Neuron (in vitro differentiated cells): Measurements from ENCODE around the gene GFOD2.

Experiments
- H2AFZ ChIP-seq: one replicate; pipeline ENCODE4 v1.6.1; 2013; ENCODE audit warnings: low read depth, mild to moderate bottlenecking, inconsistent platforms, low read length, moderate library complexity
- H3K27me3 ChIP-seq: one replicate; pipeline ENCODE4 v1.6.1; 2013; ENCODE audit warnings: low read length; ENCODE audit not compliant: insufficient read depth
- H3K36me3 ChIP-seq: one replicate; pipeline ENCODE4 v1.6.1; 2013; ENCODE audit warnings: low read length; ENCODE audit not compliant: insufficient read depth
- H3K4me1 ChIP-seq: one replicate; pipeline ENCODE4 v1.6.1; 2013; ENCODE audit warnings: low read length; ENCODE audit not compliant: insufficient read depth
- H3K4me3 ChIP-seq: 2 replicates; pipeline ENCODE4 v1.5.1; 2013; ENCODE audit warnings: mild to moderate bottlenecking, low read length, moderate library complexity
- H3K9me3 ChIP-seq: one replicate; pipeline ENCODE4 v1.6.1; 2013; ENCODE audit warnings: low read length

The GFOD2 gene

DNA sequence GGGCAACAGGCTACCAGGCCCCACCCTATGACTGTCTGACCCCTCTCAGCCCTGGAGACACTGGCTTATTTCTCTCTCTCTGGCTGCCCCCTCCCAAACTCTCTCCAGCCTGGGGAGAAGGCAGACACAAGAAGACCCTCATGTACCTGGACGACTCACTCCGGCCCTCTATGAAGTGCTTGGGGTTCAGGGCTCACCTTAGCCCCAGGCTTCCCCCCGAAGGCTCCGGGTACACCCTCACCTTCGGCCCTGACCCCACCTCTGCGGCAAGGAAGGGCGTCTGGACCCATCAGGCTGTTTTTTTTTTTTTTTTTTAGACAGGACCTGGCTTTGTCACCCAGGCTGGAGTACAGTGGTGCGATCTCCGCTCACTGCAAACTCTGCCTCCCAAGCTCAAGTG is 75.1 kb downstream of the GFOD2 start:
- no peak overlapping the region for H3K4me3 ChIP-seq
- H3K27me3 ChIP-seq: peaks cover 24% of the 10 kb centered on the region
- H3K4me1 ChIP-seq: no peaks in the 10 kb centered on the region
- peaks cover 5% of the 10 kb centered on the region for H3K36me3 ChIP-seq
- H3K9me3 ChIP-seq: no peaks in the 10 kb centered on the region
- H2AFZ ChIP-seq: no peak overlapping the region

DNA sequence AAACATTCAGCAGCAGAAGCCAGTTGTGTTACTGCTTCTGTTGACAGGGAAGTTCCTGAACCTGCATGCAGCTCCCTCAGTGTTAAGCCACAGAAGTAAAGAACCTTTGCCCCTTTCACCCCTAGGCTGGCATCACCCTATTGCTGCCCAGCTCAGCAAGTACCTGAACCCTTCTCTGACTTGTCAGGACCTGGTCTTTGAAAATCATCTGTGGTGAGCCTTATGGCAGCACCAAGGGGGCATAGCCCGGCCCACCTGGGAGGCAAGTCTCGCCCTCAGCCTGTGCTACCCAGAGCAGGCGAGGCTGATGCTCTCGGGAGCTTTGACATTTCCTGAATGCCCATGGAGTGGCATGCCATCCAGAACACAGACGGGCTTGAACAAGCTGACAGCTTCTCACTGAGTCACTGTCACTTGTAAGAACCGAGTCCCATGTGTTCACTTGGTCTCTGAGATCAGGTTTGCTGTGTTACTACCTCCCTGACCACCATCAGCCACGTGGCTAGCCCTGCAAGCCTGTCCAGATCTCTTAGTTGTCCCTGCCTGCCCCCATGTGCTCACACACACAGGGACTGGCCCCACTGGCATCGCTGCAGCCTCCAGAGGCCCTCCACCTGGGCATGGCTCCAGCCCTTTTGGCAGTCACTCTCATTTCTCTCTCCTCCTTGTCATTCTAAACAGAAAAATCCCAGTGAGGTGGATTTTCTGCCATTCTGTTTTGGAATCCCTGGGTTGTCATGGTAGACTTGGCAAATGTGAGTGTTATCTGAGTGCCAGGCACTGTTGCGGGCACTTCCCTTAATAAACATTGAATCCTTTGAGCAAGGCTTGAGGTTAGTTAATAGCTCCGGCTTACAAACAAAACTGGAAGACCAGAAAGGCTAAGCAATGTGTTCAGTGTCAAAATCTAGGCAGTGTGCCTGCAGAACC is 77.1 kb downstream of the GFOD2 start:
- H3K9me3 ChIP-seq: no peaks in the 10 kb centered on the region
- H3K27me3 ChIP-seq: peaks cover 22% of the 10 kb centered on the region
- H3K4me1 ChIP-seq: no peaks in the 10 kb centered on the region
- H3K4me3 ChIP-seq: no peak overlapping the region
- H3K36me3 ChIP-seq: peaks cover 25% of the 10 kb centered on the region
- no peak overlapping the region for H2AFZ ChIP-seq

DNA sequence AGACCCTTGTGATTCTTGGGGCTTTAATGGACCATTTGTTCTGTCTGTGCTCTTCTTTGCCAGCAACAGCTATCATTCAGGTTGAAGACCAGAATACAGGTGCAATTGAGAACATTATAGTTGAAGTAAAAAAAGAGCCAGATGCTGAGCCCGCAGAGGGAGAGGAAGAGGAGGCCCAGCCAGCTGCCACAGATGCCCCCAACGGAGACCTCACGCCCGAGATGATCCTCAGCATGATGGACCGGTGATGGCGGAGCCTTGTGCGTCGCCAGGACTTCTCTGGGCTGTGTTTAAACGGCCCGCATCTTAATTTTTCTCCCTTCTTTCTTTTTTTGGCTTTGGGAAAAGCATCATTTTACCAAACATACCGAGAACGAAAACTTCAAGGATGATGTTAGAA is 81.5 kb downstream of the GFOD2 start:
- Histone ChIP-seq H3K4me3 (no peak overlapping the region), H2AFZ (no peak overlapping the region), H3K4me1 (no peaks in the 10 kb centered on the region), H3K9me3 (no peaks in the 10 kb centered on the region), H3K27me3 (no peaks in the 10 kb centered on the region), H3K36me3 (peaks cover 55% of the 10 kb centered on the region)

DNA sequence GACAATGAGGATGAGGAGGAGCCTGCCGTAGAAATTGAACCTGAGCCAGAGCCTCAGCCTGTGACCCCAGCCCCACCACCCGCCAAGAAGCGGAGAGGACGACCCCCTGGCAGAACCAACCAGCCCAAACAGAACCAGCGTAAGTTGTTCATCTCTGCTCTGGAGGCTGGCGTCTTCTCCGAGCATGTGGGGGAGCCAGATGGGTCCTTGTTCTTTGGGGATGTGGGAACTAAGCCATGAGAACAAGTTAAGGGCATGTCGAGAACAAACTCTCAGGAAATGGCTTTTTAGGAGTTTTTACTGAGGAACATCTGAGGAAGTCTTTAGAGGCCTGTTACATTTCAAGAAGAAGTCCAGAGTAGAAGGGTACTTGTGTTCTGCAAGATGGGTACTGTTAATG is 82.4 kb downstream of the GFOD2 start:
- H3K36me3 ChIP-seq: peaks cover 65% of the 10 kb centered on the region
- H3K4me3 ChIP-seq: no peak overlapping the region

DNA sequence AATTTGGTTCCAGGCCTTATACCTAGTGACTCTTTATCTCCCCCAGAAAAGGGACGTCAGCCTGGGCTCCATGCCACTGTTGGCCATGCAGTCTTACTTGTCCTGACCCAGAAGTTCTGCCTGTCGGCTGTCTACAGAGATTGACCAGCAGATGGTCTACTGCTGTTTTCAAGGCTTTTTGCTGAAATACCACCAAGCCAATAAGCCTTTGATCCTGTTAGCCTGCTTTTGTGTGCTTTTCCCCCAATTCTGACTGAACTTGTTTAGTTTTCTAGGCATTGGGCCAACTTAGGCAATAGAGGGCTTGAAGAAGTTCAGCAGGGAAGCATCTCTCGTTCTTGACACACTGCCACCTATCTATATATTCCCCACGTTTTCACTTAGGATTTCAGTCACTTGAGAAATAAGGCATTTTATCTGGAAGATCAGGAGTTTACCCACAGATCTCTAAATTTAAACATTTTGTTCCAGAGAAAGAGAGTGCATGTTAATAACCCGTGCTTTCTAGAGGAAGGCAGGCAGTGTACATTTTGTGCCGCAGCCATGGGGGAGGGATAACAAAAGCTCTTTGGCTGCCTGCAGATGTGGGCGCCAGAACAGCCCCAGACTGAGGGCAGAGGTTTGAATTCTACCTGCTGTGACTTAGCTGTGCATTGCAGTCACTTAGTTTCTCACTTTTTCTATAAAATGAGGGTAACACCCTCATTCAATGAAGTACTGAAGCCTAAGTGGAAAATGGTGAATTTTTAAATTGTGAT is 86.5 kb downstream of the GFOD2 start:
- Histone ChIP-seq H2AFZ (no peak overlapping the region), H3K4me1 (no peaks in the 10 kb centered on the region), H3K27me3 (no peaks in the 10 kb centered on the region), H3K36me3 (peaks cover 75% of the 10 kb centered on the region), H3K4me3 (no peak overlapping the region), H3K9me3 (no peaks in the 10 kb centered on the region)

More for the DNA sequence above, 82.4 kb downstream of the GFOD2 start:
- Histone ChIP-seq H3K4me1 (no peaks in the 10 kb centered on the region), H2AFZ (no peak overlapping the region), H3K27me3 (no peaks in the 10 kb centered on the region), H3K9me3 (no peaks in the 10 kb centered on the region)

DNA sequence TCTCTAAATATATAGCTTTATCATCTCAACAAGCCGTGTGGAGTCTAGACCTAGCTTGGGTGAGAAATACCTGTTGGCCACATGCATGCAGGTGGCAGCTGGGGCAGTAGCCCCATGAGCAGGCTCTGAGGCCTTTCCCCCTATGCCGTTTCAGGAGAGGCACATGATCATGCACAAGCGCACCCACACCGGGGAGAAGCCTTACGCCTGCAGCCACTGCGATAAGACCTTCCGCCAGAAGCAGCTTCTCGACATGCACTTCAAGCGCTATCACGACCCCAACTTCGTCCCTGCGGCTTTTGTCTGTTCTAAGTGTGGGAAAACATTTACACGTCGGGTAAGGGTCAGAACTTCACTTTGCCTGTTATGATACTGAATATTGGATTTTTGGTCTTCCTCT is 90.9 kb downstream of the GFOD2 start:
- H3K9me3 ChIP-seq: no peaks in the 10 kb centered on the region
- peaks cover 76% of the 10 kb centered on the region for H3K36me3 ChIP-seq
- no peak overlapping the region for H3K4me3 ChIP-seq

More for the DNA sequence above, 90.9 kb downstream of the GFOD2 start:
- Histone ChIP-seq H3K4me1 (no peaks in the 10 kb centered on the region), H3K27me3 (no peaks in the 10 kb centered on the region), H2AFZ (no peak overlapping the region)
